Ovary (tissue), 3 donors: Measurements from ENCODE around the gene AIFM2.

Experiments
- EP300 ChIP-seq: sonication (generic); formaldehyde crosslinking; IDR thresholded peaks from one replicate; pipeline ENCODE4 v1.6.1; 2017; ENCODE audit warnings: antibody characterized with exemption
- POLR2A ChIP-seq: fragments of 450-650 bp; IDR thresholded peaks from one replicate; pipeline ENCODE4 v1.6.1; 2017; ENCODE audit warnings: antibody characterized with exemption, mild to moderate bottlenecking, moderate library complexity
- TF ChIP-seq, protein P1 (sequence below), 3 donors: fragments of 450-650 bp in 2 of 3; fragments of 200-600 bp in 1 of 3; IDR thresholded peaks; one replicate each; pipeline versions ENCODE4 v1.5.1 to v1.8.0; 2016 to 2022; ENCODE audit warnings: antibody characterized with exemption in 3 of 3, mild to moderate bottlenecking in 1 of 3
- donor health status: DM: no; HTN: no; CAD: no.

DNA sequence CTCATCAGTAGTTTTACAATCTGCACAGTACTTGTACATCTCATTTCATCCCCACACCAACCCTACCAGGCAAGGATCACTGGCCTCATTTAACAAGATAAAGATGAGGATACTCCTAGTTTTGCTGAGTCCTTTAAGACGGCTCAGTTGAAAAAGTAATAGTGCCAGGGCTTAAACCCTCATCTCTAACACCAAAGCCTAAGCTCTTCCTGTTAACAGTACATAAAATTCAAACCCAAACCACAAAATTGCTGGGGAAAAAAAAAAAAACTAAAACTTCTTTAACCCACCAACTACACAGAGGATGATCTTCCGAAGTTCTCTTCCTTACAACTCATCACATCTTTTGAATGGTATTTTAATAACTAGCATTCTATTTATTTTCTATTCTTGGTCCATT is 36.4 kb upstream of the AIFM2 start:
- TF ChIP-seq, protein P1, sequence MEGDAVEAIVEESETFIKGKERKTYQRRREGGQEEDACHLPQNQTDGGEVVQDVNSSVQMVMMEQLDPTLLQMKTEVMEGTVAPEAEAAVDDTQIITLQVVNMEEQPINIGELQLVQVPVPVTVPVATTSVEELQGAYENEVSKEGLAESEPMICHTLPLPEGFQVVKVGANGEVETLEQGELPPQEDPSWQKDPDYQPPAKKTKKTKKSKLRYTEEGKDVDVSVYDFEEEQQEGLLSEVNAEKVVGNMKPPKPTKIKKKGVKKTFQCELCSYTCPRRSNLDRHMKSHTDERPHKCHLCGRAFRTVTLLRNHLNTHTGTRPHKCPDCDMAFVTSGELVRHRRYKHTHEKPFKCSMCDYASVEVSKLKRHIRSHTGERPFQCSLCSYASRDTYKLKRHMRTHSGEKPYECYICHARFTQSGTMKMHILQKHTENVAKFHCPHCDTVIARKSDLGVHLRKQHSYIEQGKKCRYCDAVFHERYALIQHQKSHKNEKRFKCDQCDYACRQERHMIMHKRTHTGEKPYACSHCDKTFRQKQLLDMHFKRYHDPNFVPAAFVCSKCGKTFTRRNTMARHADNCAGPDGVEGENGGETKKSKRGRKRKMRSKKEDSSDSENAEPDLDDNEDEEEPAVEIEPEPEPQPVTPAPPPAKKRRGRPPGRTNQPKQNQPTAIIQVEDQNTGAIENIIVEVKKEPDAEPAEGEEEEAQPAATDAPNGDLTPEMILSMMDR (IDR thresholded peaks at IDR 0.05) = no peak
- TF ChIP-seq POLR2A (no peak), EP300 (no peak)
